SW 1271 (cell line): Measurements from ENCODE around the gene SPACA4.
A peak's percentile ranks its signal among the peaks of the same experiment; 100 is the strongest.
"Not testable (repeated sequence)": the region's sequence is repeated elsewhere in the genome, so short reads cannot be mapped to it uniquely, and the experiment has no call there.

Source experiments
- DNase-seq, 2 experiments: peaks; one replicate each; lab custom pipeline; 2025; lab: John Stamatoyannopoulos, UW

Gene SPACA4

GRCh38 chr19:48618278-48618915 is 11.9 kb downstream of the SPACA4 start:
- DNase-seq: no peak

- peak; percentile 91 to 97 for DNase-seq
Observed at GRCh38 chr19:48618916-48619691, 12.6 kb downstream of the SPACA4 start, which contains the start of the genes RPL18 and SPHK2. Gene RPL18 (minus strand): TSS chr19:48619178. CDS start chr19:48619143, 35 bp downstream. Gene SPHK2 (plus strand): TSS chr19:48619506. CDS start chr19:48620515, 1,009 bp downstream.

- DNase-seq: no peak
Observed at GRCh38 chr19:48619692-48620585, 13.4 kb downstream of the SPACA4 start.

- DNase-seq: no peak
Observed at GRCh38 chr19:48623556-48624066, 17.1 kb downstream of the SPACA4 start.

GRCh38 chr19:48624067-48624594 is 17.6 kb downstream of the SPACA4 start:
- DNase-seq: no peak

- no peak for DNase-seq
Observed at GRCh38 chr19:48624791-48625723, 18.5 kb downstream of the SPACA4 start.

- DNase-seq: no peak
Observed at GRCh38 chr19:48625891-48626327, 19.4 kb downstream of the SPACA4 start.

GRCh38 chr19:48627201-48627864 is 20.8 kb downstream of the SPACA4 start:
- DNase-seq: no peak

GRCh38 chr19:48627865-48628314 is 21.3 kb downstream of the SPACA4 start:
- DNase-seq: no peak

- DNase-seq: no peak
Observed at GRCh38 chr19:48628486-48629296, 22.1 kb downstream of the SPACA4 start.

GRCh38 chr19:48629297-48629598 is 22.7 kb downstream of the SPACA4 start:
- no peak for DNase-seq

- DNase-seq: no peak
Observed at GRCh38 chr19:48629599-48630295, 23.2 kb downstream of the SPACA4 start.

- DNase-seq: no peak
Observed at GRCh38 chr19:48630296-48631063, 23.9 kb downstream of the SPACA4 start.

- DNase-seq: no peak
Observed at GRCh38 chr19:48631225-48631624, 24.7 kb downstream of the SPACA4 start.

GRCh38 chr19:48632286-48632685 is 25.7 kb downstream of the SPACA4 start:
- DNase-seq: not testable (repeated sequence)

- no peak for DNase-seq
Observed at GRCh38 chr19:48632692-48633147, 26.2 kb downstream of the SPACA4 start.

- no peak for DNase-seq
Observed at GRCh38 chr19:48633148-48634035, 26.9 kb downstream of the SPACA4 start.
